OCI-M1 (cell line): ENCODE measurements around the gene DNAAF2.
"Not testable (repeated sequence)": the region's sequence is repeated elsewhere in the genome, so short reads cannot be mapped to it uniquely, and the experiment has no call there.

Source experiments
- DNase-seq: peaks from one replicate; lab custom pipeline; 2025; lab: John Stamatoyannopoulos, UW

Gene DNAAF2

DNA sequence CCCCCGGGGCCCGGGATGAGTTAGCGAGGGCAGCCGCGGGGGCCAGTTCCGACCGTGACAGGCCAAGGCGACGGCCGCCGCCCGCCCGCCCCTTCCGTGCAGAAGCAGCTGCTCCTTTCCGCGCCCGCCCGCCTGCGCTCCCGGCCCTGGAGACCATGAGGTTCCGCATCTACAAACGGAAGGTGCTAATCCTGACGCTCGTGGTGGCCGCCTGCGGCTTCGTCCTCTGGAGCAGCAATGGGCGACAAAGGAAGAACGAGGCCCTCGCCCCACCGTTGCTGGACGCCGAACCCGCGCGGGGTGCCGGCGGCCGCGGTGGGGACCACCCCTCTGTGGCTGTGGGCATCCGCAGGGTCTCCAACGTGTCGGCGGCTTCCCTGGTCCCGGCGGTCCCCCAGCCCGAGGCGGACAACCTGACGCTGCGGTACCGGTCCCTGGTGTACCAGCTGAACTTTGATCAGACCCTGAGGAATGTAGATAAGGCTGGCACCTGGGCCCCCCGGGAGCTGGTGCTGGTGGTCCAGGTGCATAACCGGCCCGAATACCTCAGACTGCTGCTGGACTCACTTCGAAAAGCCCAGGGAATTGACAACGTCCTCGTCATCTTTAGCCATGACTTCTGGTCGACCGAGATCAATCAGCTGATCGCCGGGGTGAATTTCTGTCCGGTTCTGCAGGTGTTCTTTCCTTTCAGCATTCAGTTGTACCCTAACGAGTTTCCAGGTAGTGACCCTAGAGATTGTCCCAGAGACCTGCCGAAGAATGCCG is 13.7 kb downstream of the DNAAF2 start:
- DNase-seq, result peak; percentile 71

DNA sequence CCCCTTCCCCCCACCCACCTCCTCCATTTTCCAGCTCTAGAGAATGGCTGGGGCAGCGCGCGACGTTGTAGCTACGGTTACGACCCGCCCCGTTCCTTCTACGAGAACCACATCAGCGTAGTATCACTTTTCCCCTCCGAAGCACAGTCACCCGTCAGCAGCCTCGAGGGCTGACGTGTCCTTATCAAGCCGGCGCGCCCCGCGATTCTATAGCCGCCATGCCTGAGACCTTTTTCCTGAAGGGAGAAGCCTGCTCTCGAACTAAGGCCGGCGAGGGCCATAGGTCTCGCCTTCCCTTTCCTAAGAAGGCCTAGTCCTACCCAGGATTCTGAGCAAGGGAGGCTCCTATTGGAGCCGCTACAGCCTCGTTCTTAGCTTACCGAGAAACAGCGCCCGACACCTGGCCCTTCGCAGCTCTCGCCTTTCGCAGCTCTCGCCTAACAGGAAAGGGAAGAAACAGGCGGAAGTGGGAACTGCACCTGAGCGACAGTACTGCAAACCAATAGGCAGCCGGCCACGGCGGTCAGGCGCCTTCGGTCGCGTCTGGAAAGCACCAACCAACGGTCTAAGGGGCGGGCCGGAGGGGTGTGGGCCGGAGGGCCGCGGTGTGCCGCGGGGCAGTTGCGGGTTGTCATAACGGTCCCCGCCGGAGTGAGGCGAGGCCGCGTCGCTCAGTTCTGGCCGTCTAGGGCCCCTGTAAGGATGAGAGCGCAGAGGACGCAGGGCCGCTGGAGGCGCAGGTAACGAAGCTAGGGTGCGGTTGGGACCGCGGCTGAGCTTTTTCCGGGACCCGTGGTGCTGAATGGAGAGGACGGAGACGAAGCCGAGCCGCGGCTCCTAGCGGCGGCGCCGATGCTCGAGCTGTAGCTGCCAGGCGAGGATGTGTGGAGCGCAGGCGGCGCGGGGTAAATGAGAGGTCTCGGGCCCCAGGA is 14.6 kb downstream of the DNAAF2 start, which contains the start of the genes MGAT2 and RPL36AL:
Gene MGAT2, plus strand, starts transcription at position 618 of the 932 bp plus-strand sequence. CDS start 470 bp downstream, outside the sequence.
Gene RPL36AL, minus strand, starts transcription at position 445 of the 932 bp plus-strand sequence. CDS start 1,522 bp downstream, outside the sequence.
- DNase-seq, result peak; percentile 96

DNA sequence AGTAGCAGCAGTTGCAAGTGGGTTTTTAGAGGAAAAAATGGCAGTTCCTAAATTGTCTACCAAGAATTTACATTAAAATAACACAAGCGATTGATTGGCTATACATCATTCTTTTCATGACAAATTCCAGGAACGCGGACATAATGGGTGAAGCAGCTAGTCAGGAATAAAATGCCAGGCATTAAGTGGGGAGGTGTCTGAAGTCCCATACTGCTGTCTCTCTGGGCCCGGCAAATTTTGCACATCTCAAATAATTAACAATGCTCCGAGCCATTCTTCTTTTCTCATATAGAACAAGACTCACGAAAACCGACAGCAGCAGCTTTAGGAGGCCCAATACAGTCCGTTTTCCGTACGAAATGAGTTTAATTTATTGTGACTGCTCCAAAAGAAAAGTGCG is 15.3 kb downstream of the DNAAF2 start:
- DNase-seq, result peak; percentile 41

DNA sequence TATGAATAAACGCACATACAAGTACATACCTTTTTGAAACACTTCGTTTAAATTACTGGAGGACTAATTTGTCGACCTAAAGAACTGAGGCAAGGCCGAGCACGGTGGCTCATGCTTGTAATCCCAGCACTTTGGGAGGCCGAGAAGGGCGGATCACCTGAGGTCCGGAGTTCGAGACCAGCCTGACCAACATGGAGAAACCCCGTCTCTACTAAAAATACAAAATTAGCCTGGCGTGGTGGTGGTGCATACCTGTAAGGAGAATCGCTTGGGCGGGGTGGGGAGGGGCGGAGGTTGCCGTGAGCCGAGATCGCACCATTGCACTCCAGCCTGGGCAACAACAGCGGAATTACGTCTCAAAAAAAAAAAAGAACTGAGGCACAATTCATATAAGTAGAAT is 15.8 kb downstream of the DNAAF2 start:
- DNase-seq, result not testable (repeated sequence)

DNA sequence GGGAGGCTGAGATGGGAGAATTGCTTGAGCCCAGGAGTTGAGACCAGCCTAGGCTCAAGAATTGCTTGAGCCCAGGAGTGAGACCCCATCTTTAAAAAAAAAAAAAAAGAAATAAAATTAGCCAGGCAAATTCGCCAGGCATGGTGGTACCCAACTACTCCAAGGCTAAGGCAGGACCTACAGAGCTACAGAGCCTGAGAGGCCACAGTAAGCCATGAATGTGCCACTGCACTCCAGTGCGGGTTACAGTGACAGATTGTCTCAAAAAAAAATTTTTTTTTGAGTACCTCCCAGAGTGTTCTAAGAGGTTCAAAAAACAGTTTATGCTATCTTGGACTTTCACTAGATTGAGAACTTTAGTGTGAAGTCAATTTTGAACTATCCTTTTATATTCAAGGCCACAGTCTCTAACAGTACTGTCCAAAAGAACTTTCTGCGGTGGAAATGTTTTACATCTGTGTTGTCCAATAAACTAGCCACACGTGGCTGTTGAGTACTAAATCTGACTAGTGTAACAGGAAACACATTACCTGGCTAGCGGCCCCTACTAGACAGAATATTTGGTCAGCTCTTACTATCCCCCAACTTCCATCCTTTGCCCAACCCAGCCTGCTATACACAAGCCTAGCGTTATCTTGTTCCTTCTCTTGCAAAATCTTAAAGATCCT is 17.1 kb downstream of the DNAAF2 start:
- DNase-seq, result no peak

DNA sequence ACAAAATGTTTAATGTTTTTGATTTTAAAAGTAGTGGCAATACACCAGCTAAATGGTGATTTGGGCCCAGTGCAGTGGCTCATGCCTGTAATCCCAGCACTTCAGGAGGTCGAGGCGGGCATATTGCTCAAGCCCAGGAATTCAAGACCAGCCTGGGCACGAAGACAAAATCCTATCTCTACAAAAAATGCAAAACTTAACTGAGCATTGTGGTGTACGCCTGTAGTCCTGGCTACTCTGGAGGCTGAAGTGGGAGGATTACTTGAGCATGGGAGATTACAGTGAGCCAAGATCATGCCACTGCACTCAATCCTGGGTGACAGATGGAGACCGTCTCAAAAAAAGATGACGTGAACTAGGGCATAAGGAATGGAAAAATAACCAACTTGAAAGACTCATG is 19.3 kb downstream of the DNAAF2 start:
- no peak for DNase-seq

DNA sequence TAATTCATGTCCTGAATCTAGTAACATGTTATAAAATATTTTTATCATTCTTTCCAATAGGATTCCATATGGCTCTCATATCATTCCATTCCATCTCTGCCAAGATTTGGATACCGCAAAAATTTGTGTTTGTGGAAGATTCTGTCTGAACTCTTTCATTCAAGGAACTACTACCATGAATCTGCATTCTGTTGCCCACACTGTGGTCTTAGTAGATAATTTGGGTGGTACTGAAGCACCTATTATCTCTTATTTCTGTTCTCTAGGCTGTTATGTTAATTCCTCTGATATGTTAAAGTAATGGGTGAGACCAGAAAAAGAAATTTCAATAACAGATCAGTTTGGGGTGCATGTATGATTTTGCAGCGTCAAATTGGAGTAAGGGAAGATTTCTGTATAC is 20.8 kb downstream of the DNAAF2 start:
- peak; percentile 23 for DNase-seq

DNA sequence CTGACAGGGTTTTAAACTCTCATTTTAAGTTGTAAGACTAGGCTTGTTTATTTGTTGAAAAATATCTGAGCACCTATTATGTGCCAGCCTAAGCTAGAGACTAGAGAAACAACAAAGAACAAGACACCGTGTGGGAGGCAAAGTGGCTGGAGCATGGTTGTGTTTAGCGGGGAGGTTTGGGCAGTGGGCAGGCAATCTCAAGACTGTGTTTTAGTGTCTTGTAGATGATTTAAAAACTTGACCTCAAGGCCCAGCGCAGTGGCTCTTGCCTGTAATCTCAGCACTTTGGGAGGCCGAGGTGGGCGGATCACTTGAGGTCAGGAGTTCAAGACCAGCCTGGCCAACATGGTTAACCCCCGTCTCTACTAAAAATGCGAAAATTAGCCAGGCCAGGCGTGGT is 22.4 kb downstream of the DNAAF2 start:
- DNase-seq, result no peak

DNA sequence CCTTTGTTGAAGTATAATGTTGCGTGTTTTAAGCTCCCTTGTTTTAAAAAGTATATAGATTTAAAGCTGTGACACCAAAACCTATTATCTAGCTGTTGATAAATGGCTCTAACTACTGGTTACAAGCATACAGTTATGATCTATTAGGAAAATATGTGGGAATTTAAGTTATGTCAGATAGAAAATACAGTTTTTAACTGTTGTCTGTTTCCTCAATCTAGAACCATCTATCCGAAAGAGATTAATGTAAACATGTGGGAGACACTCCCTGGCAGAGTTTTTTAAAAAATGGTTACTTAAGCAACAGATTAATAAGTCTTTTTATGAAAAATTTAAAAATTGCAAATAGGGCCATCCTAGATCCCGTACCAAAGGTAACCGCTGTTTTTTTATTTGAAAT is 22.8 kb downstream of the DNAAF2 start:
- no peak for DNase-seq

DNA sequence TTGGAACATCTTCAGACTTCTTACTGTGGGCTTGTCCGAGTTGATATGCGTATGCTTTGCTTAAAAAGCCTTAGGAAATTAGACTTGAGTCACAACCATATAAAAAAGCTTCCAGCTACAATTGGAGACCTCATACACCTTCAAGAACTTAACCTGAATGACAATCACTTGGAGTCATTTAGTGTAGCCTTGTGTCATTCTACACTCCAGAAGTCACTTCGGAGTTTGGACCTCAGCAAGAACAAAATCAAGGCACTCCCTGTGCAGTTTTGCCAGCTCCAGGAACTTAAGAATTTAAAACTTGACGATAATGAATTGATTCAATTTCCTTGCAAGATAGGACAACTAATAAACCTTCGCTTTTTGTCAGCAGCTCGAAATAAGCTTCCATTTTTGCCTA is 27.5 kb downstream of the DNAAF2 start:
- DNase-seq, result no peak

DNA sequence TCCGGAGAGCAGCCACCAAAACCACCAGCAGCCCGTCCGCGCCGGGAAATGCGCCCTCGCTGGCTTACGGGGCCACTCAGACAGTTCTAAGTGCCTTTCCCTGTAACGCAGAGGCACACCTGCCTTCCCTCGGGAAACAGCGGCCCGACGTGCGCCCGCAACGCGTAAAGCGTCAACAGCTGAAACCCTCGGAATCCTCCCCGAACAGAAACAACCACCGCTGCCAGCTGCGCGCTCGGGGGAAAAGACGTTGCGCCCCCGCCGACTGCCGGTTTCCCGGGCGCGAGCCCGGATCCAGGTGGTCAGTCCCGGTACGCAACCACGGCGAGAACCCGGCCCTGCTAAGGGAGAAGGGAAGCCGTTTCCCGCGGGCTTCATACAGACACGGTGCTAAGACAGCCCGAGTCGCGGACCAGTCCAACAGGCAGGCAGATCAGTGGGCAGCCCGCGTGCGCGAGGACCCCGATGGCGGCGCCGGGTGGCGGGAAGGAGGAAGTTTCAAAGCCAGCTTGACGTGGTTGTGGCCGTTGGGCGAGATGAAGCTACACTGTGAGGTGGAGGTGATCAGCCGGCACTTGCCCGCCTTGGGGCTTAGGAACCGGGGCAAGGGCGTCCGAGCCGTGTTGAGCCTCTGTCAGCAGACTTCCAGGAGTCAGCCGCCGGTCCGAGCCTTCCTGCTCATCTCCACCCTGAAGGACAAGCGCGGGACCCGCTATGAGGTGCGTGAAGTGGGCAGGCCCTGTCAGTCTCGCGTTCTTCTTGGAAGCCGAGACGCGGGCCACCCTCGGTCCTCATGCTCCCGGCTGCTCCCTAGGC is 36.4 kb downstream of the DNAAF2 start, which contains the start of gene LRR1:
Gene LRR1, plus strand, starts transcription at position 456 of the 816 bp plus-strand sequence. Its CDS starts 81 bp downstream, at position 537.
- DNase-seq, result peak; percentile 83

DNA sequence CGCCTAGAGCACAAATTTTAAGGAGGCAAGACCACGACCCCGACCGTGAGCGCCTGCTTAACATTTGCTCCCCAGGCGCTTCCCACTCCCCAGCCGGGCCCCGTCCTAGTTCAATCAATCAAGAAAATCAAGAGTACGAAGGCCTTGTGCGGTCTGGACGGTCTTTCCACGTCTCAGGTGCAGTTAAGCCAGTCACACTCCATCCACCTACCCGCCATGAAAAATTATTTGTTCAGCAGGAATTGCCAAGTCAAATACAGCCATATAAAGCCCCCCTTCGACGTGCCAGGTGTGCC is 36.9 kb downstream of the DNAAF2 start:
- DNase-seq, result peak; percentile 61

DNA sequence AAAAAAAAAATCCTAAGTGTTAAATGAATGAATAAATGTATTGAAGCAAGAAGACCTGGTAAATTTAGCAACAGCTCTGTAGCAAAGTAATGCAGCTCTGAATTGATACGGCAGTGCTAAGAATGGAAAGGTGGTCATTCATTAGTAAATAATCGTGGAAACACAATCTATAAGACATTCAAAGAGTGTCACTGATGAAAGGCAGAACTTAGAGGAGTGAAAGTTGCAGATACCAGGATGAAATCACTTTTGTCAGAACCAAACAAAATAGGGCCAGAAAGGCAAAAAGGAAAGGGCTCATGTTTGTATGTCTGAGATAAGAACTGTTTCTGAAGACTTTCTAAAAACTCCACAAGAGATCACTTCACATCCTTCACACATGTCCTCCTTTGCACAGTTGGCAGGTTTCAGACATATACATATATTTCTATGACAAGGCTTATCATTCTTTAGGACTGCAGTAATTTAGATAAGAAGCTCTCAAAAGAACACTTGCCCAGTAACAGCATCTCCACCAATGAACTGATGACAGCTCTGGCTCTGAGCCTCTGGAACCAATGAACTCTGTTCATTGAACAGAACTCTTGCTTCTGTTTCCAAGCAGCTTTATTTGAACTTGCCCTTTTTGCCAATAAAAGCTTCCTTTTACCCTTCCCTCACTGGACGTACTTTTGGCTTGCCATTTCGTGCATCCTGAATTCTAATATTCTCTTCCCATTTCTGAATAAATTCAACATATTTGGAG is 40.5 kb downstream of the DNAAF2 start:
- peak; percentile 93 for DNase-seq

DNA sequence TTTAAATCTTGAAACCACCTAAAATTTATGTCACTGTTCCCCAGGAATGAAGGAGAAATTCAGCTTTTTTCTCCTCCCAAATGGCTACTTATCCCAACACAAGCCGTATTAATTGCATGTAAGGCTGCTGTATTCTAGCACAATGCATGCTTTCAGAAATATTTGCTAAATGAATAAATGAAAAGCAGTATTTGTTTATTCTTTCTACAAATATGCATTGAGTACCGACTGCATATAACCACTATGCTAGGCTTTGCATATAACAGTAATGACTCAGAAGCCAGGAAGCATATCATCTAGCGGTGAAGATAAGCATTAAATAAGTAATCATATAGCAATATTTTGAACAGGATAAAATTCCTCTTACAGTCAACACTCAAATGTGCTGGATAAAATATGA is 42.0 kb downstream of the DNAAF2 start:
- no peak for DNase-seq

DNA sequence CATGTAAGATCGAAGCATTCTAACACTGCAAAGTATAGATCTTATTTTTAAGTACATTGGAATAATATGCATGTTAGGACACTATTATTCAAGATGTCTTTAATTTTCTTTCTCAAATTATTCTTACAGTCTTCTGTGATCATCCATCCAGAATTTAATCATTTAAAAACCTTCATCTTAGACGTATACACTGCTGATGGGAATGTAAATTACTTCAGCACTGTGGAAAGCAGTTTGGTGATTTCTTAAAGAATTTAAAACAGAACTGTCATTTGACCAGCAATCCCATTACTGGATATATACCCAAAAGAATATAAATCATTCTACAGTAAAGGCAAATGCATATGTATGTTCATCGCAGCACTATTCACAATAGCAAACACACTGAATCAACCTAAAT is 45.7 kb downstream of the DNAAF2 start:
- no peak for DNase-seq

DNA sequence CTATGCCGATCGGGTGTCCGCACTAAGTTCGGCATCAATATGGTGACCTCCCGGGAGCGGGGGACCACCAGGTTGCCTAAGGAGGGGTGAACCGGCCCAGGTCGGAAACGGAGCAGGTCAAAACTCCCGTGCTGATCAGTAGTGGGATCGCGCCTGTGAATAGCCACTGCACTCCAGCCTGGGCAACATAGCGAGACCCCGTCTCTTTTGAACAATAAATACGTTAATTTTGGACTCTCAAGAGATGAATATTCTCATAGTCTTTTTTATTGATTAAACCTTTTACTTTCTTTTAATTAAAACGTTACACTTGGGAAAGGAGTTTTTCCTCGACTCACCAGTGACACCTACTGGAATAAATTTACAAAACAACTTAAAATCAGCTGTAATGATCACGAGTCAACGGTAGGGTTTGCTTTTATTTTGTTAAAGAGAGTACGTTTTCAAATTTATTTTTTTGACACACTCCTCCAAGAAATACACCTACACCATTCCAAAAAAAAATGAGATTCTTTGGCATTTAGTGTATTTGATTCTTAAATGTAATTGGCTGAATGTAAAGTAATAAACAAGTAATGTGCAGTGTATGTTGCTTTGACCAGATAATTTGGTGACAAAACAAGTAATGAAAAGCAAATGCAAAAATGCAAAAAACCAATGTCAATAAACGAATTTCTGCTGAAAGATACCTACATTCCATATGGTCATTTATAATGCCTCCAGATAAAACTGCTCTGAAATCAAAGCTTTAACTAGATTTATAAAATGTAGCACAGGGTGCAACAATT is 48.2 kb downstream of the DNAAF2 start:
- peak; percentile 87 for DNase-seq

DNA sequence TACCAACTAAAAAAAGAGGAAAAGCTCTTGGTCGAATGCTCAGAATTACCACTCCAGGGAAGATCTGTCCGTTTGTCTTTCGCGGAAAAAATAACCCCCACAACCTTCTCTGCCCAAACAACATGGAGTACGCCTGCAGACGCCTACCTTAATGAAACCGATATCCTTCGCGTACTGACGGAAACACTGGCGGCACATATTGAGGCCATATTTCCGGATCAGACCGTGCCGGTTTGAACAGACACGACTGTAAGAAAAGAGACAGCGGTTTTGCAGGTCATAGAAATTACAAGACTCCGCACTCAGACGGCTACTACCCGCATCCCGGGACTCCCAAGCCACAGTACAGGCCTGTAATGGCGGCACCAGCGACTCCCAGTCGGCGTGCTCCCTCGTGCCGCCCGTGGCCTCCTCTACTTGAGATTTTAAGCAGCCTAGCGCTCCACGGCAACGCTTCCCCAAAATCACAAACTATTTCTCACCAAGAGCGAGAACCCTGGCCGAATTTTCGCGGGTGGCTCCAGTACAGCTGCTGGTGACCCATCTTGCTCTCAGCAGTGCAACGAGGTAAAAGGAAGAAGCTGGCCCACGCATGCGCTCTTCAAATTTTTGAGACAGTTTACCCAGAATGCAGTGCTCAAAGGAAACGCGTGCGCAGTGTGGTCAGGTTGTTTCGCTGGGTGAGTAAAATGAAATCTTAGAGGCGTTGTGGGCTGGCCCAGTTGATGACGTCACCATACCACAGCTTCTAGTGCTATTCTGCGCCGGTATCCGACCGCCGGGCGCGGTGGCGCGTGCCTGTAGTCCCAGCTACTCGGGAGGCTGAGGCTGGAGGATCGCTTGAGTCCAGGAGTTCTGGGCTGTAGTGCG is 49.0 kb downstream of the DNAAF2 start, which contains the start of gene RPS29:
Gene RPS29, minus strand, starts transcription at position 578 of the 870 bp plus-strand sequence. Its CDS starts 34 bp downstream, at position 544.
- peak; percentile 97 for DNase-seq

DNA sequence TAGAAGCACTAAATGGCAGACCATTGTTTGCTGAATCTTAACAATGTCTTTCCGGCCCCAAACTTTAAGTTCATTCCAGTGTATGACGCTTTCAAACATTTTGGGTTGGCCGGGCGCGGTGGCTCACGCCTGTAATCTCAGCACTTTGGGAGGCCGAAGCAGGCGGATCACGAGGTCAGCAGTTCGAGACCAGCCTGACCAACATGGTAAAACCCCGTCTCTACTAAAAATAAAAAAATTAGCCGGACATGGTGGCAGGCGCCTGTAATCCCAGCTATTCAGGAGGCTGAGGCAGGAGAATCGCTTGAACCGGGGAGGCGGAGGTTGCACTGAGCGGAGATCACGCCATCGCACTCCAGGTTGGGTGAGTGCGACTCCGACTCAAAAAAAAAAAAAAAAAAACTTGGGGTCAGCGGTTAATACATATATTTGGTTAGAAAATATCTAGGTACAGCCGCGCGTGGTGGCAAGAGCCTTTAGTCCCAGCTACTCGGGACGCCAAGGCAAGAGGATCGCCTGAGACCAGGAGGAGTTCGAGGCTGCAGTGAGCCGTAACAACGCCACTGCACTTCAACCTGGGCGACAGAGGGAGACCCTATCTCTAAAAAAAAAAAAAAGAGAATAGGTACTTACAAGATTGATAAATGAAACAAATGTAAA is 49.9 kb downstream of the DNAAF2 start:
- peak; percentile 34 for DNase-seq
